IMR-90 (cell line): Measurements from ENCODE around the gene NSF.

Source experiments
- FOS ChIP-seq: fragments of 150-350 bp; IDR thresholded peaks from 2 replicates; pipeline ENCODE4 v1.6.1; 2016; ENCODE audit warnings: low read depth, low read length
- POLR2A ChIP-seq: IDR thresholded peaks from 2 replicates; pipeline ENCODE4 v1.6.1; 2012; ENCODE audit warnings: mild to moderate bottlenecking, low read depth, low read length
- RAD21 ChIP-seq: IDR thresholded peaks from 2 replicates; pipeline ENCODE4 v1.6.1; 2012; ENCODE audit warnings: low read length, improper control_type of control experiment
- RFX5 ChIP-seq: IDR thresholded peaks from 2 replicates; pipeline ENCODE4 v1.8.0; 2012; ENCODE audit warnings: low read depth, mild to moderate bottlenecking, low read length, moderate library complexity
- USF2 ChIP-seq: fragments of 150-350 bp; IDR thresholded peaks from 2 replicates; pipeline ENCODE4 v1.6.1; 2017; ENCODE audit warnings: mild to moderate bottlenecking, antibody characterized with exemption, low read length, low read depth
- TF ChIP-seq, protein P1 (sequence below): conservative IDR thresholded peaks from 2 replicates; pipeline ENCODE4 v1.5.1; 2012; ENCODE audit warnings: mild to moderate bottlenecking, low read depth, low read length, improper control_type of control experiment

- TF ChIP-seq, protein P1, sequence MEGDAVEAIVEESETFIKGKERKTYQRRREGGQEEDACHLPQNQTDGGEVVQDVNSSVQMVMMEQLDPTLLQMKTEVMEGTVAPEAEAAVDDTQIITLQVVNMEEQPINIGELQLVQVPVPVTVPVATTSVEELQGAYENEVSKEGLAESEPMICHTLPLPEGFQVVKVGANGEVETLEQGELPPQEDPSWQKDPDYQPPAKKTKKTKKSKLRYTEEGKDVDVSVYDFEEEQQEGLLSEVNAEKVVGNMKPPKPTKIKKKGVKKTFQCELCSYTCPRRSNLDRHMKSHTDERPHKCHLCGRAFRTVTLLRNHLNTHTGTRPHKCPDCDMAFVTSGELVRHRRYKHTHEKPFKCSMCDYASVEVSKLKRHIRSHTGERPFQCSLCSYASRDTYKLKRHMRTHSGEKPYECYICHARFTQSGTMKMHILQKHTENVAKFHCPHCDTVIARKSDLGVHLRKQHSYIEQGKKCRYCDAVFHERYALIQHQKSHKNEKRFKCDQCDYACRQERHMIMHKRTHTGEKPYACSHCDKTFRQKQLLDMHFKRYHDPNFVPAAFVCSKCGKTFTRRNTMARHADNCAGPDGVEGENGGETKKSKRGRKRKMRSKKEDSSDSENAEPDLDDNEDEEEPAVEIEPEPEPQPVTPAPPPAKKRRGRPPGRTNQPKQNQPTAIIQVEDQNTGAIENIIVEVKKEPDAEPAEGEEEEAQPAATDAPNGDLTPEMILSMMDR = no peak
- TF ChIP-seq RAD21 (no peak), POLR2A (no peak), FOS (no peak), RFX5 (no peak), USF2 (no peak)
These were observed 139.6 kb downstream of the NSF start for GRCh38 chr17:46730026-46730425.
